Omental fat pad (tissue), 4 donors: ENCODE measurements around the gene GLRA3. TPM values are rescaled to one million over a fixed set of nuclear protein-coding genes. Genes with fewer than 3 reads are reported as not detected.

ENCODE experiments used
- ATAC-seq: fragments of 150-250 bp; one replicate; pipeline ENCODE4 v1.9.1; 2016; ENCODE audit warnings: mild to moderate bottlenecking, moderate library complexity; ENCODE audit not compliant: low FRiP score
- DNase-seq: peaks from one replicate; pipeline ENCODE4 v3.0.0-alpha.2; 2019; ENCODE audit warnings: low spot score
- CTCF ChIP-seq, 3 donors: fragments of 450-650 bp; IDR thresholded peaks; one replicate each; pipeline ENCODE4 v1.5.1; 2016 to 2017; ENCODE audit warnings: antibody characterized with exemption in 3 of 3, mild to moderate bottlenecking in 3 of 3, moderate library complexity in 2 of 3
- total RNA-seq, 4 donors: library from RNA; depleted of rRNA; stranded (reverse); fragments of >200 nt; gene quantifications; one replicate each; pipeline ENCODE4 v1.1.0, GENCODE V29; 2016

GLRA3 gene
- total RNA-seq, 4 donors from 2014 or later, result not detected

GRCh38 chr4:174775366-174775765, 53.7 kb downstream of the GLRA3 start:
- no peak for TF ChIP-seq CTCF (IDR thresholded peaks at IDR 0.05)
- no peak for ATAC-seq
- DNase-seq, result no peak

- DNase-seq, result no peak
- no peak for ATAC-seq
- no peak for TF ChIP-seq CTCF (IDR thresholded peaks at IDR 0.05)
Observed at GRCh38 chr4:174764105-174764729, 64.8 kb downstream of the GLRA3 start.

- DNase-seq (no peak), ATAC-seq (no peak)
- TF ChIP-seq CTCF (IDR thresholded peaks at IDR 0.05), result no peak
Observed at GRCh38 chr4:174763454-174764104, 65.5 kb downstream of the GLRA3 start.

GRCh38 chr4:174761451-174761850, 67.6 kb downstream of the GLRA3 start:
- ATAC-seq (no peak), DNase-seq (no peak)
- TF ChIP-seq CTCF (IDR thresholded peaks at IDR 0.05), result no peak

- TF ChIP-seq CTCF (IDR thresholded peaks at IDR 0.05), result no peak
- no peak for DNase-seq
- no peak for ATAC-seq
Observed at GRCh38 chr4:174757736-174758135, 71.3 kb downstream of the GLRA3 start.

- DNase-seq (no peak), ATAC-seq (no peak)
- no peak for TF ChIP-seq CTCF (IDR thresholded peaks at IDR 0.05)
Observed at GRCh38 chr4:174753021-174753420, 76.0 kb downstream of the GLRA3 start.

GRCh38 chr4:174752026-174752425, 77.0 kb downstream of the GLRA3 start:
- ATAC-seq (no peak), DNase-seq (no peak)
- no peak for TF ChIP-seq CTCF (IDR thresholded peaks at IDR 0.05)
